Activated CD4-positive, alpha-beta T cell treated with anti-CD3 and anti-CD28 coated beads, Interleukin-2, amount 50 U/mL, for 1 hour (primary cell): ENCODE data around the gene DUSP2.

Experiments
- DNase-seq: peaks from one replicate; pipeline ENCODE4 v3.0.0-alpha.2; 2020

The DUSP2 gene

GRCh38 chr2:96098900-96099590 is 46.2 kb downstream of the DUSP2 start:
- no peak for DNase-seq

GRCh38 chr2:96097951-96098823 is 47.1 kb downstream of the DUSP2 start:
- no peak for DNase-seq

- no peak for DNase-seq
Measured at GRCh38 chr2:96097441-96097840, 47.8 kb downstream of the DUSP2 start.

GRCh38 chr2:96095116-96095636 is 50.1 kb downstream of the DUSP2 start:
- DNase-seq: no peak

GRCh38 chr2:96093528-96093927 is 51.7 kb downstream of the DUSP2 start:
- no peak for DNase-seq
